Hematopoietic multipotent progenitor cell treated with erythropoietin and hydrocortisone succinate and interleukin-3 and kit ligand, for 15 days (in vitro differentiated cells): ENCODE measurements around the gene CAT.

Source experiments
- DNase-seq: peaks from one replicate; pipeline ENCODE4 v3.0.0-alpha.2; 2015; ENCODE audit warnings: low spot score

Gene CAT

DNA sequence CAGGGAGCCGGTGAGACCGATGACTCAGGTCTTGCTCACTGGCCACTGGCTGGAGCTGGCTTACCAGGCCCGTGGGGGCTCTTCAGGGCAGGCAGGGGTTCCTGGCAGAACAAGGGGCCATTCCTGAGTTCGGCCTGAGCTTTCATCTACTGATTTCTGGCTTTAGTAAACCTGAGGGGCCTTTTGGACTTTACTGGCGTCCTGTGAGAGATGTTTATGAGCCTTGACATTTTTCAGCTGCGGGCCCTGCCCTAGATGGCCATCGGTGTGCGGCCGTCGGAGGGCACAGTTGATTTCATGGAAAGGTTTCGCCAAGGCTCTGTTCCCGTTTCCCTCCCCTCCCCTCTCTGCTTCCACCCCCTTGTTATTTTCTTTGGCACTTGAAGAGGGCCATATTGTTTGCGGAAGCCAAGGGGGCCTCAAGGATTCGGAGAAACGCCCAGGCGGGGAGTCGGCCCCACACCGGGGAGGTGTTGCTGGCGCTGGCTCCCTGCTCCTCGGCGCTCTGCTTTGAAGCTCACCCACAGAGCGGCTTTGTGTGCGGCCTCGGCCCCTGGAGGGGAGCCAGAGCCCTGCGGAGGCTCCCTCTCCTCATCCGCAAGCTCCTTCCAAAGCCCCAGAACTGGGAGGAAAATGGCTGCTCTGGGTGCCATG lies 57.1 kb downstream of the CAT start:
- DNase-seq = no peak

DNA sequence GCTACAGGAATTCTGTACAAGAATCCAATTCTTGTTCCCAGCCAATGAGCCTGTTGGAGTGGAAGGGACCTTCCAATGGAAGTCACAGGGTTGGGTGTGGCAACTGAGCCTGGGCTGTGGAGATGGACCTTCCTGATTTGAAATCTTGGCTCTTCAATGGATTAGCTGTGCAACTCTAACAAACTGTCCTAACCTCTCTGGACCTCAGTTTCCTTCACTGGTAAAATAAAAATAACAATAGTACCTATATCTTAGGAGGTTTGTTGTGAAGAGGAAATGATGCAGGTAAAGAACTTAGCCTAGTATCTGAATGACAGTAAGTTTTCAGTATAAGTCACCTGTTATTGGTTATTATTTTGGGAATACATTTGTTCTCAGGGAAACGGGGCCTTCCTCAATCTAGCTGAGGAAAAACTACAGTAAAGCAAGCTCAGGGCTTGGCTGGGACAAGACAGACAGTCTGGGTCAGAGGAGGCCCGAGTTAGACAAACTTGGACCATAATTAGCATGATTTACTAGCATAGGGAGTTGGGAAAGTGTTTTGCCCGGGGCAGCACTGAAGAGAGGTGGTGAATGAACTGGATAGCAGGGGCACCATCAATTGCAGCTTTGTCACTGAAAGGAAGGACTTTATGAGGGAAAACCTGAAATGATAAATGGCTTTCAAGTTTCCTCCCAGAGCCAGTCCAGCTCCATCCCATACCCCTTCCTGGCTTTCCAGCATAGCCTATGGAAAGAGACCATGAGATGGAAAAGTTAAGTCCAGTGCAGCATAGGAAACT lies 61.2 kb downstream of the CAT start:
- DNase-seq = no peak

DNA sequence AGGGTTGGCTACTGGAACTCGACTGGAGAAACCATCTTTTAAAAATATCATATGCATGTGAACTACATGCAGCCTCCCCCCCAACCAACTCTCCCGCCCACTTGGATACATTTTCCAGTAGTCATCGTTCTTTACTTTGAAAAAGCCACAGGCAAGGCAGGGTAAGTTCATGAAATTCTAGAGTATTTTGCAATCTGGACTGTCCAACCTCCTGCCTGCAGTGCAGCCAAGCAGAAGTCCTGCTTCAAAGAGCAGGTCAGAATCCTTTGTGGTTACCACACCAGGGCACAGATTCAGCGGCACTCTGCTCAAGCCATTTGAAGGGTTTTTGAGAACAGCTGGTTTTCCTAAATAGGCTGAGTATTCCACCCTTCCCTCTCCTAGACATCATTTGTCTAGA lies 62.8 kb downstream of the CAT start:
- no peak for DNase-seq

DNA sequence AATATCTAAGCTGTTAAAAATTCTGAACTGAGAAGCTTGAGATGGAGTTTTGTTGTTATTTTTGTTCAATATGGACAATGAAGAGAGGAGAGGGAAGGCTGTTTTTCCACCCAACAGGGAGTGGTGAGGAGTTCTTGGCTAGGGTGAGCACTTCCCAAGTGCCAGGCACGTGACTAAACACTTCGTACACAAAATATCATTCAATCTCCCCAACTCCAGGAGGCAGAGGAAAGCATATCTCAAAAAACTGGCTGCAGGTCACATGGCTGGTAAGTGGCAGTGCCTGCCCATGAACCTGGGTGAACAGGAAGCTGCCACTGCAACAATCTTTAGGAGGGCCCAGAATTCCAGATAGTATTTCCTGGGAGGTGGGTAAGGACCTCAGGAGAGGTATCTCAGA lies 63.2 kb downstream of the CAT start:
- DNase-seq = no peak

DNA sequence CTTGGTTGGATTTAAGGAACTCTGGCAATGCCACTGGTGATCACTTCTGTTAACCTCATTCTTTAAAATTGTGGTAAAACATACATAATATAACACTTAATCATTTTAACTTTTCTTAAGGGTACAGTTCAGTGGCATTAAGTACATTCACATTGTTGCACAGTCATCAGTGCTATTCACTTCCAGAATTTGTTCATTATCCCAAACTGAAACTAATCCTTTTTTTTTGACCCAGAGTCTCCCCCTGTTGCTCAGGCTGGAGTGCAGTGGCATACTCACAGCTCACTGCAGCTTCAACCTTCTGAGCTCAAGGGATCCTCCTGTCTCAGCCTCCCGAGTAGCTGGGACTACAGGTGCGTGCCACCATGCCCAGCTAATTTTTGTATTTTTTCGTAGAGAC lies 64.2 kb downstream of the CAT start:
- DNase-seq = no peak

DNA sequence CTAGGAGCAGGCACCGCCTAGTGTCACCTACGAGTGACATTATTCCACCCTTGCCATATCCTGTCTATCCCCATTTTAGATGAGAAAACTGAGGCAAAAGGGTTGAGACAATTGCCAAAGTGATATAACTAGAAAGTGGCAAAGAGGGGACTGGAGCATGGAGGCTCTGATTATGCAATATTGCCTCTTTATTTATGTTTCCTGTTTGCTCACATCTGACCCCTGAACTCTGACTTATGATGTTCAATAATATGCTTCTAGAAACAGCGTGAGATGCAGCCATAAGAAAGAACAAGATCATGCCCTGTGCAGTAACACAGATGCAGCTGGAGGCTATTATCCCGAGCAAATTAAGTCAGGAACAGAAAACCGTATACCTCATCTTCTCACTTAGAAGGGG lies 67.1 kb downstream of the CAT start:
- DNase-seq = no peak

DNA sequence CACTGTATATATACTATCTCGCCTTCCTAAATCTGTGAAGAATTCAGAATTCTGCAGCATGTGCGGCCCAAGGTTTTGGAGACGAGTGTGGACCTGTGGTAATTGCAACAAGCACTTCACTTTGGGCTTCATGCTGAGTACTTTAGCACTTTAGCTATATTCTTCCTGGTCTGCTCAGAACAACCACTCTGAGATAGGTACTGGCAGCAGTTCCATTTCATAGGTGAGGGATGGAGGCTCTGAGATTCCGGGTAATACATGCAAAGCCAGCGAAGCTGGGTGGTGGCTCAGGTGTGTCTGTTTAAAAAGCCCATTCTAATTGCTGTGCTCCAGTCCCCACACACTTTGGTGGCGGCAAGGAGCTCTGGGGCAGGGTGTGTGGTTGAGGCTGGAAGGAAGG lies 68.4 kb downstream of the CAT start:
- DNase-seq = no peak

DNA sequence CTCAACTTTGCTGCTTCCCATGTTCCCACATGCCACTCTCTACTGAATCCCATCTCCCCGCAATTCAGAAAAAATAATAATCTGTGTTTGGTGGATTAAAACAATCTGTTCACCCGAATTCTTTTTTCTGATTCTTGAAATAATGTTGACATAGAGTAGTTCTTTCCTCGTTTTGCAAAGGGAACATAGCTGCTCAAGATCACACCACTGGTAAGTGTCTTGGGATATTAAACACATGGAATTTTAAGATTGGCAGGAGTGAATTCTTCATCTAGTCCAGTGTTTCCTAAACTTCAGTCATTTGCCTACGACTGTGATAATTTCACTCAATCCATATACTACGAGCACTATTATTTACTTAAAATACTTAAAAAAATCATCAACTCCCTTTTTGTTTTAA lies 68.9 kb downstream of the CAT start:
- no peak for DNase-seq

DNA sequence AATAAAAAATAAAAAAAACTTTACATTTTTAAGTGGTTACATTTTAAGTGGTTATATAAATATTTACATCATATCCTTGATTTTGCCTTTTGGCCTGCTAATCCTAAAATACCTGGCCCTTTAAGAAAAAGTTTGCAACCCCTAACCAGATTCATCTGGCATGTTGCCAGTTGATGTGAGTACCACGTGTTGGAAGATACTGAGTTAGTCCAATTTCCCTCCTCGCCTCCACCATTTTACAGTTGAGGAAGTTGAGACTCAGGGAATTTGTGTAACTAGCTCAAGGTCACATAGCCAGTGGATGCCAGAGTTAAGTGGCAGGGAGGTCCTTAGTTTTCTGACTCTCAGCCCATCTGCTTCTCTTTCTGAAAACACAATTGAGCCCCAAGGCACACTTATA lies 69.8 kb downstream of the CAT start:
- DNase-seq = no peak

DNA sequence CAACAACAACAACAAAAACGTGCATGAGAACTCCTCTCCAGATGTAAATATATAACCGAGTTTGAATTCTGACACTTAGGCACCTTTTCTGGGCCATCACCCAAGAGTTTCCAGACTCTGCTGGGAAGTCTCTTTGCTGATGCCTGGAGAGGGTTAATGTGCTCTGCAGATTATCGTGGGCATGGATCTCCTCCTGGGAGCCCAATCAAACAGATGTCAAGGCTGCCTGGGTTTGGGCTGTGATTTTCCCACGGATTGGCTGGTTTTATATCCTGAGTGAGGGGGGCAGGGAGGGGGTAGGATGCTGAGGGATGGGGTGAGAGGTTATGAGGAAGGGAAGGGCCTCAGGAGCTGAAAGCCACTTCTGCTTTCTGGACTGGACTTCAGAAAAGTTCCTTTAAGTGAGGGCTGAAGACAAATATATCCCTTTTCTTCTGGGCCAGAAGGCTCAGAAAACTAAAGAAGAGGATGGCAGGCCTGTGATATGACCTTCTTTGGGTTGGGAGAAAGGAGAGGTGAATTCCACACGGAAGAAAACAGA lies 70.7 kb downstream of the CAT start:
- no peak for DNase-seq

DNA sequence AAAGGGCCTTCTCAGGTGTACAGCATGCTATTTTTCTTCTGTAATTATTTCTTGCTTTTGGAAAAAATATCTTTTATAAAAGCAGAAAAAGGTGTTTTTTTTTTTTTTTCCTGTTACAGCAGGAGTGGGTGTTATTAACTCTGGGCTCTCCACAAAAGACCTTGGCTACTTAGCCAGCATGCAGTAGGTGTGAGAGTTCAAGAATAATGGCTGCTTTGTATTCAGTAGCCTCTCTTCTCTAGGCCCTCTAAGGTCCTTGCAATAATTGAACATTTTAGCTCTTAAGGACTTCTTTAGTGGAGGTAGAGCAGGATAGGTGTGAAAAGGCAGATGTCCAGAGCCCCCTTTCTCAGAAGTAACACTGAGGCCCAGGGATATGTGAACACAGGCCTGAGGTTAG lies 71.5 kb downstream of the CAT start:
- no peak for DNase-seq

DNA sequence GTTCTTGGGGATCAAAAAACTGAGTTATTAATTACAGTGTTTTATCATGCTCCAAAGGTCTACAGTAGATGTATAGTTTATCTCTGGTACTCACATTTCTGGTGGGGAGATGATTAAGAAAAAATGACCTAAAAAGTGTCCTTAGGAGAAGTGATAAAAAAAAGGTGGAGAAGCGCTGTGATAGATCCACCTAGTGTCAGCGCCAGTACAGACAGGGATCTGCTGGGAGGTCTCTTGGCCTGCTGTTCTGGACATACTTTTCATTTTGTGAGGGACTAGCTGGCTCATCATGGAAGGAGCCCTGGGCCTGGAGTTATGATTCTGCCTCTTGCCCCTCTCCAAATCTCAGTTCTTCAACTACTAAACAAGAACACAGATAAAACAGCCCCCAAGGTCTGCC lies 71.9 kb downstream of the CAT start:
- peak; percentile 11 for DNase-seq

DNA sequence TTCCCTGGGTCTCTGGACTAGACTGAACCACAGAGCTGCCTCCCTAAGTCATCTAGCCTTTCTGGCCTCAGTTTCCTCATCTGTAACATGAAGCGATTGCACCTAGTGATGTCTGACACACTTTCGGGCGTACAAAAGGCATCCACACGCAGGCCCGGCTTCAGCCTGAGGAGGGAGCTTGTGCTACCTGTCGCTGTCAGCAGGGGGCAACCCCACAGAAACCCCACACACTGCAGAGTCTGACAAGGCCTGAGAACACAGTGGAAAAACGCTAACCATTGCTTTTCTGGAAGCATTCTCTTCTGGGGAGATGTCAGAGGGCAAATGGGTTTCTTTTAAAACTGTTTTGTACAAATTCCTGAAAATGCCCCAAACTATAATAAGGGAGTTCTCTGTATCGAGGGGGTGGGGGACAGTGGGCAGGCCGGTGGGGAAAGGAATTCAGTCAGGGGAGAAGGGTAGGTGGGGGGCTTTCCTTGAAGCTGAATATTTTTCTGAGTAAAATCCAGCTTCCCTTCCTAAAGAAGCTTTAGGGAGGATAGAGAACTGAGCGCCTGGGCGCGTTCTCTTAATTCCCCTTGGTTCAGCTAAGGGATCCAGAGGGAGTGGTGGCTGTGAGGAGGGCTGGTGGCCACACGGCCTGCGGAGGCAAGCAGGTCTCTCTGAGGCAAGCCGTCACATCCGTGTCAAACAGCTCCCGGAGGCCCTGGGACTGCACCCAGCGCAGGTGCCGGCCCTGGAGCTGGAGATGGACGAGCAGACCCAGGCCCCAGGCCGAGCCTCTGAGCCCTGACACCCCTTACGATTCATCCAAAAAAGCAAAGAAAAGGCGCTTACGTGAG lies 74.3 kb downstream of the CAT start:
- DNase-seq = peak; percentile 45

DNA sequence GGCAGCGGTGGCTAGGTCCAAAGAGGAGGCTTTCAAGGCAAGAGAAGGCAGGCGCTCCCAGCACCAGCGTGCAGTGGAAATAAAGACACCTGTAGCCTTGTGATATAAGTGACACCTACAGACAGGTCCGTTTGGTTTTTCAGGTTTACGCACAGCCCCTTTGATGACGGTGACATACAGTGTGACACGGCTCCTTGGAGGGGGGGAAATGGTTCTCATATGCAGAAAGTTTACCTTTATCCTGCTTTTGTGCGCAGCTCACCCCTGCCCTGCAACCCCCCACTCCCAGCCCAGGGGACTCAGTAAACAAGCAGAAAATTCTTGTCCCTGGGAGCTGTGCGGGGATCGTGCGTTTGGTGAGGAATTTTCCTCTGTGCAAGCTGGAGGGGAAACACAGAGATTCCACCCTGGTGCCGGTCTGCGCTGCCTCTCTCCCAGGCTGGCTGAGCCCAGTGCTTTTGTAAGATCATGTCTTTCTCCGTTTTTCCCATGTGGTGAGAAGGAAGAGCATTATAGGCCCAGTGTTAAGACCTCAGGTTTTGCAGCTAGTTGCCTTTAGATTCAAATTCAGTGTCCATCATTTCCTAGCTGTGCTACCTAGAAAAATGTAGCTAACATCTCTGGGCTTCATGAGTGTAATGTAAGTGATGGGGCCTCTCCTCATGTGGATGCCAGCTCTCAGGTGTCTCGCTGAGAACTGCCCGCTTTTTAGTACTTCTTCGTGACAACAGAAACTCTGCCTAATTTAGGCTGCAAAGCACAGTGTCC lies 75.1 kb downstream of the CAT start, which contains the start of gene ELF5:
TSS of gene ELF5 (minus strand) at position 113 of the 768 bp plus-strand sequence. CDS start 8,045 bp downstream, outside the sequence.
- no peak for DNase-seq

DNA sequence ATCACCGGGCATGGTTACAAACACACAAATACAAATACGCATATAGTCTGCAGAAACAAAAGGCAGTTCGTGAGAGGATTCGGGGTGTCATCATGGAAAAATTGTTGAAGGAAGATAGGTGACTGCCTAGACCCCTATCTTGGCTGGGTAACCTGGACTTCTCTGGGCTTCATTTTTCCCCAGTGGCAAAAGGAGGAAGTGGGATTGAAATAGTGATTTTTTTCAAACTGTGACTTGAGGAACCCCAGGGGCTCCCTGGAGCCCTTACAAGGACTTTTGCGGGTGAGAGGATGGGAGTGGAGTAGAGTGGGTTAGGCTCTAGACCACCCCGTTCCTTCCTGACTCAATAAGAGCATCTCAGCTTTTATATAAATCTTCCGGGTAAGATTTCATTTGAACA lies 75.9 kb downstream of the CAT start:
- DNase-seq = no peak

DNA sequence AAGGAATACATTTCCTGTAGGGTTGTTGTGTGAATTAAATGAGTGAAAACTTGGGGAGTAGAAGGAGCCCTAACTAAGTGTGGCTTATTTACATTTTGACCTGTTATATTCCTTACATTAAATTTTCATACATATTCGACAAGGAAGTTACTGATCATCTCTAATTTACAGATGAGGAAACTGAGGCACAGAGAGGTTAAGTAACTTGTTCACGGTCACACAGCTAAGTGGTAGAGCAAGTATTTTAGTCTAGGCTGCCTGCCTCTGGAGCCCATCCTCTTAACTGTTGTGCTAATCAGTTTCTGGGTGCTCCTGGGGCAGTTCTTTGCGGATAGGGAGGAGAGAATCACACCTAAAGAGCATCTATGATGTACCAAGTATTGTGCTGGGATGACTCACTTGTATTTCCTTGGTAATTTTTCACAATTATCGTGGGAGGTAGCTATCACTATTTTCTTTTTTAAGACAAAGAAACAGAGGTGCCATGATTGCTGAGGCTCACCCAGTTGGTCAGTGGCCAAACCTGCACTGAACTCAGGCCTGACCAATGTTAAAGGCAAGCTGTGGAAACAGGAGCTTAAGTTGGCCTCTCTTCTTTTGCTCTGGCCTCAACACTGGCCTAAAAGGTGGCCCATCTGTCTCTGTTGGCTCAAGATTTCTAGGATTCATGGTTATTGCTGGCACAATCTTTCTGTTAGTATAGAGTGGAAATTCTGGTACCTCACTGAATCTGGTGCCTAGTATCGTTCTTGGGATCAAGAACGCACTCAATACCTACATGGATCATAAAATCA lies 77.7 kb downstream of the CAT start:
- DNase-seq = no peak

DNA sequence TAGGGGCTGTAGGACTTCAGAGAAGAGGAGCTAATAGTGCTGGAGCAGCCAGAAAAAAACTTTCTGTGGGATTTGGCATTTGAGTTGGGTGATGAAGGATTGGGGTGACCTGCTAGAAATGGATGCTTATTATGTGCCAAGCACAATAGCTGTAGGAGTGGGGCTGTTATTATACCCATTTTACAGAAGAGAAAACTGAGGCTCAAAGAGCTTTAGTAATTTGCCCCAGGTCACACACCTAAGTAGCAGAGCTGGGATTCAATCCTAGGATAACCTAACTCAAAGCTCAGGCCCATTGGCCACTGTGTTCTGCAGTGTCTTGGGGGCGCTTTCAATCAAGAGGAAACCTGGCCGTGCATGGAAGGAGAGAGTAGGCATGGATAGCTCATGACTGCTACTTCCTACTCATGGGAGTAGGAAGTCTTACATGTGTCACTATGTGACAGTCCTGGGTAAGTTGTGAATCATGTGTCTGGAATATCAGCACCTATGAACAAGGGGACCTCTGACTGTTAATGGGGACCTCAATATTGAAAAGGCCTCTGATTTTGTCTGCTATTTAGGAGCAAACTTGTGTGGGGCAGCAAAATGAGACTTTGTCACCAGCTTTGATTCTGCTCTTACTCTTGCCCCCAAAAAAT lies 81.0 kb downstream of the CAT start:
- no peak for DNase-seq

DNA sequence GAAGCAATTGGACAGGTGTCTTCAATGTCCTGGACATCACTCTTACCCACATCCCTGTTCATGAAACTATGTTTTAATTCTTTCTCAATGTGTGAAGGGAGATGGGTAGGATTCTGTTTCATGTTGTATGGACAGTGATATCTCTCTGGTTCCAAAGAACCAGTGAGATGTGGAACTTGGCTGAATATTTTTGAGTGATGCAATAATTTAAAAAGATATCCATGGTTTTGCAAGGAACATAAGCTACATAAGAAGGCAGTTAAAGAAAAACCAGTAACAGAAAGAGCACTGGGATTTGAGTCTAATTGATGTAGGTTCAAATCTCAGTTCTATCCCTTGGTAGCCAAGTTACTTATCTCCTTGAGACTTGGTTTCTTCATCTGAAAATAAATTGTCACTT lies 82.5 kb downstream of the CAT start:
- no peak for DNase-seq
